GM18508 (cell line): ENCODE results near the gene KMT5C.

ENCODE experiments used
- ATAC-seq: cut with Tn5 transposase; IDR thresholded peaks from one replicate; pipeline ENCODE4 v1.9.1; 2021; ENCODE audit warnings: moderate number of reproducible peaks; ENCODE audit not compliant: insufficient read depth, unreplicated experiment

The KMT5C gene

GRCh38 chr19:55383279-55384130, 43.8 kb downstream of the KMT5C start:
- no peak for ATAC-seq

DNA sequence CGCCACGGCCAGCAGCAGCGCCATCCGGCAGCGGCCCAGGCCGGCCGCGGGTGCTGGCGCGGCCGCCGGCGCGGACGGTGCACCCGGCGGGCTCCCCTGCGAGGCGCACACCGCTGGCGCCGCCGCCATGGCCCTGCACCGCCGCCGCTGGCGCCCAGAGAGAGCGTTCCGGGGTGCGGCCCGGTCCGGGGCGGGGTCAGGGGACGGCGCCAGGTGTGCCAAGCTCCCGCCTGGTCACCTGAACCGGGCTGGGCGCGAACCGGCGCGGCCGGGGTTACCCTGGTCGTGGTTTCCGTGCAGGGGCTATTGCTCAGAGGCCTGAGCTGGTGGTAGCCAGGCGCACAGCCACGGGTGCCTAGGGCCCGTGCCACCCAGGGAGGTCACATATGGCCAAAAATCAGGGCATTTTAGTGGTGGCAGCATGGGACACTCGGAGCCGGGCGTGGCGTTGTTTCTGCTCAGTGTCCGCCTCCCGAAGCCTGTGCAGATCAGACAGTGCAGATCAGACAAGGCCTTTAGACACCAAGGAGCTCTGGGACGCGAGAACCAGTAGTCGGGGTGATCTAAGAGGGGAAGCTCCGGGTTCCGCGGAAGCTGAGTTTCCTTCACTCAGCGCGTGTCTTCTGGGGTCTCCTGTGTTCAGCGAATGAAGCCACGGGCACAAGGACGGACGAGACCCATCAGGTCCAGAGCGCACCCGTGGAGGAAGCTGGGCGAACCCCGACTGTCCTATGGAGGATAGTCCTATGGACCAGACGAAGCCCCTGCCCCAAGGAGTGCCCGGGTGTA, 44.6 kb downstream of the KMT5C start, which contains the start of gene TMEM238:
TSS of gene TMEM238 (minus strand) at position 162 of the 789 bp plus-strand sequence. CDS start at position 129, 33 bp downstream.
- no peak for ATAC-seq

GRCh38 chr19:55384920-55385723, 45.4 kb downstream of the KMT5C start:
- peak; percentile 31 for ATAC-seq

- peak; percentile 65 for ATAC-seq
Observed at GRCh38 chr19:55385724-55386492, 46.2 kb downstream of the KMT5C start, which contains the start of gene RPL28. Gene RPL28 (plus strand): TSS chr19:55385932. CDS start chr19:55386358, 426 bp downstream.

GRCh38 chr19:55386493-55386971, 46.9 kb downstream of the KMT5C start:
- no peak for ATAC-seq

GRCh38 chr19:55387736-55388497, 48.2 kb downstream of the KMT5C start:
- no peak for ATAC-seq

GRCh38 chr19:55389386-55390317, 50.0 kb downstream of the KMT5C start:
- ATAC-seq = no peak

DNA sequence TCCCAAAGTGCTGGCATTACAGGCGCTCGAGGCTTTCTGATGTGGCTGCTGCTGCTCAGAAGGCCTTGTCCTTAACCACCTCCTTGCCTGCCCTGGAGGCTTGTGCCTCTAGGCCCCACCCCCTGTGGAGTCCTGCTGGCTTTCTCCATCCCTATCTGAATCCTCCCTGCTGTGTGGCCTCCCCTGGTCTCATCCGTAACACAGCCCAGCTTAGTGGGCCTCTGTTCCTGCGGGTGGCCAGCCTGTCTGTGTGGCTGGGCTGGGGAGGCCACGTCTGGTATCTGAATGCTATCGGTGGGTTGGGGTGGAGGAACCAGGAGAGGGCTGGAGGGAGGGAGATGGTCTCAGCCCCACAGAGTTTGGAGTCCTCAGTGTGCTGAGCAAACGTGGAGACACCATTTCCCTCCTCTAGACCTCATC, 50.8 kb downstream of the KMT5C start:
- no peak for ATAC-seq

GRCh38 chr19:55391191-55391670, 51.6 kb downstream of the KMT5C start:
- no peak for ATAC-seq

GRCh38 chr19:55391702-55392615, 52.3 kb downstream of the KMT5C start:
- no peak for ATAC-seq

DNA sequence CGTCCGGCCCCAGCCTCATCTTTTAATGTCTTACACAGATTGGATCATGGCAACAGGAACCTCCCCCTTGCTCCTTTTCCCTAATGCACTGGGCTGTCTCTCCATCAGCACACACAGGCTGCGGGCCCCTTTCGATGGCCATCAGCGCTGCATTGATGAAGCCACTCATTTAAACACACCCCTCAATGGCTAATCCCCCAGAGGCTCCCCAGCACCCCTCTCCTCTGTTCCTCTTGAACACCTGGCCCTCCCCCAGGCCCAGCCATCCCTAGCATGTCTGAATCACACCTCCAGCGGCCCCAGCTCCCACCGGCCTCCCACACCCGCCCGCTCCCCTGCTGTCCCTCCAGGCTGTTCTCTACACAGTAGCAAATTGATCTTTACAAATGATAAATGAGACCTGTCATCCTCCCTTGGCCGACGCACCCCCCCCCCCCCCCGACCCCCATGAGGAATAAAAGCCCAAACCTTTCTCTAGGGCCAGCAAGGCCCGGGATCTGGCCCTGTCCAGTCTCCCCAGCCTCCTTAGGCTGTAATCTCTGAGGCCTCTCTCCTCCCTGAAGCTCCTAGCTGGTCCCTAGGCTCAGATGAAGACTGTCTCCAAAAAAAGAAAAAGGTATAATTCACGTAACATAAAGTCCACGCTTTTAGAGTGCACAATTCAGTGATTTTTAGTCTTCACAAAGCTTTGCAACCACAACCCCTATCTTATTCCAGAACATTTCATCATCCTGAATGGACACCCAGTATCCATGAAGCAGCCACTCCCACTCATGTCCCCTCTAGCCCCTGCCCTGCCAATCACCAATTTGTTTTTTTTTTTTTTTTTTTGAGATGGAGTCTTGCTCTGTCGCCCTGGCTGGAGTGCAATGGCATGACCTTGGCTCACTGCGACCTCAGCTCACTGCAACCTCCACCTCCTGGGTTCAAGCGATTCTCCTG, 53.4 kb downstream of the KMT5C start:
- no peak for ATAC-seq
